IPS-NIHi11 (cell line): Measurements from ENCODE around the gene CYP27A1.
"Not testable (repeated sequence)": the region's sequence is repeated elsewhere in the genome, so short reads cannot be mapped to it uniquely, and the experiment has no call there.

Source experiments
- DNase-seq: peaks from one replicate; pipeline ENCODE4 v3.0.0; 2012; ENCODE audit warnings: mixed read lengths, low spot score

Gene CYP27A1

GRCh38 chr2:218781691-218782527, at the start of gene CYP27A1:
CYP27A1 (plus strand) TSS chr2:218782147; CDS start chr2:218782183, 36 bp downstream.
- peak; percentile 78 for DNase-seq

DNA sequence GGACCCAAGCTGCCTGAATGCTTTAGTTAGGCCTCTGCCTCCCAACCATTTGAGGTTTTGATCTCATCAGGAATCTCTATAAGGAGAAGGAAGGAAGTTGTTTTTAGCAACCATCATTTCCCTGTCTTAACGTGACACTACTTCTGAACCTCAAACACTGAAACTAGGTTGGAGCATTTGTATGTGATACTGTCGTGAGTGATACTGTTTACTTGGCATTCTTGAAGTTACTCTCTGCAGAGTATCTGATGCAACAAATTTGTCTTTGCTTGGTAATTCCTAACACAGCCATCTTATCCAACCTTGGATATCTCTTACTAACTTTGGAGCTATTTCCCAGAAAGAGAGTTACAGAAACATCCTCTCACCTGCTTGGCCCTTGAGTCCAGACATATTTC, 49.2 kb upstream of the CYP27A1 start:
- DNase-seq = no peak

GRCh38 chr2:218733171-218734021, 48.6 kb upstream of the CYP27A1 start:
- no peak for DNase-seq

- DNase-seq = no peak
Measured at GRCh38 chr2:218734190-218734975, 47.6 kb upstream of the CYP27A1 start.

- DNase-seq = no peak
Measured at GRCh38 chr2:218736531-218736930, 45.4 kb upstream of the CYP27A1 start.

- no peak for DNase-seq
Measured at GRCh38 chr2:218743068-218743467, 38.9 kb upstream of the CYP27A1 start.

DNA sequence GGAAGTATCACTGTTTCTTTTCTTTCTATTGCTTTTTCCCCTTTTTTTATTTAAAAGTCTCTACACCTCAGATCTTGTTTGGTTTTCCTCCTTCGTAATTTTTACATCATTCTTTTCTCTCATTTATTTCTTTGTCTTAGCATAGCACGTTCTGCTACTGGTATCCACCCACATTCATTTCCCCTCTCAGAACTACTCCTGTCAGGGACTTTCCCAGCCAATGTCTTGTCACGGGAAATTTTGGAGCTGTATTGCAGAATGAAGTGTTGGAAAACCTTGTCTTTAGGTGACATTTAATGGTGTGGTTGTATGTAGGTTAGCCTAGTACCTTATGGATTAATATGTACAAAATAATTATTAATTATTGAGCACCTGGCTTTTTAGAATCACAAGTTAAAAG, 37.3 kb upstream of the CYP27A1 start:
- no peak for DNase-seq

DNA sequence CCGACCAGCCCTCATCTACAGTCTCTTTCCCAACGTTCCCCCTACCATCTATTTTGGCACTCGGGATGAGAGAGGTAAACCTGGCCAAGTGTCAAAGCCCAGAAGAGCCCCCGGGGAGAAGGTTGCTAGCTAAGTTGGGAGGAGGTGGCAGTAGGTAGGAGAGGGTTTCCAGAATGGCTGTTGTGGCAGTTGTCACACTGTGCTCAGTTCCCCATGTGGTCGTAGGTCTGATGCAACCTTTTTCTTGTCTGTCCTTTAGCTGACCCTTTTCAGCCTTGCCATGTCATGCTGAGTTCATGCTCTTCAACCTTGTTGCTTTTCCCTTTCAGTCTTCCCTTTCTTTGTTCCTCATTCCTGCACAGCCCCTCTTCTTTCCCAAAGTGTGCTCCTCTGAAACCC, 36.8 kb upstream of the CYP27A1 start:
- no peak for DNase-seq

DNA sequence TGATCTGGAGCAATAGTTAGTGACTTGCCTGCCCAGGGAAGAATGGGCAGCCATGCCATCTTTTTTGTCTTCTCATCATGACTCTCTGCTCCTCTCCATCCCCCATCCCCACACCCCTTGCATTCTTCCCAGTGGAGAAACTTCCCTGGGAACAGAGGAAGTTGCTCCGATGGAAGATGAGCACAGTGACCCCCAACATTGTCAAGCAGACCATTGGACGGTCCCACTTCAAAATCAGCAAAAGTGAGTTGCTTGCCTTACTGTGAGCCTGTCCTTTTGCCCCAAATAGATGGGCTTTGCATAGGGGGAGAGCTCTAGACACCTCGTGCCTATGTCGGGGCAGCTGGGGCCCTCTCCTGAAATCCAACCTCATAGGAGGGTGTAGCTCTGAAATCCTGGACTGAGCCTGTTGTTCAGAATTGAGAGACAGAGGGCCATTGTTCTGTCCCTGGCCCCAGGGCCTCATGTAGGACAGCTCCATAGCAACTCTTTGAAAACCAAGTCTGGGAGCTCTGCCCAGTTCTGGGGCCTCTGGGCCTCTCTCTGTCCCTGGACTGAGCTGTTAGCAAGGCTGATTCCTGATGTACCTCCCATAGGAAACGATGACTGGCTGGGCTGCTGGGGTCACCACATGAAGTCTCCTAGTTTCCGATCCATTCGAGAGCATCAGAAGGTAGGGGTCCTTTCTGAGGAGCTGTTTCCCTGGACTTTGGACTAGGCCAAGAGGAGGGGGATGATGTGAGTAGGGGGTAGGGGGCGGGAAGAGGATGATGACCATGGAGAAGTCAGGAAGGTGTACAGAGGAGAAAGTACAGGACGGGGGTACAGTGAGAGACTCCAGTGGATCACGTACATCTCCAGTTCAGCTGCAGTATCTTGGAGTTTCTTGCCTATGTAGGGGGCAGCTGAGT, 36.1 kb upstream of the CYP27A1 start:
- no peak for DNase-seq

DNA sequence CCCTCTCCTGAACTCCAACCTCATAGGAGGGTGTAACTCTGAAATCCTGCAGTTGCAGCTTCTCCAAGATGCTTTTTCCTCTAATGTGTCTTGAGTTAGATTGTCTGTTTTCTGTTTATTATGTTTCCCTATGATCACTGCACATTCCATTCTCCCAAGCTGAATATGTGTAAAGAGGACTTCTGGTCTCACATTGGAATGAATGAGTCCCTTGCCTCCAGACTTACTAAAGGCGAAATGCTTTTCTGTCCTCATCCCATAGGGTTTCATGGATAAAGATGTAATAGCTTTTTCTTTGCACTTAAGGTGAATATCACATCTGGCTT, 35.5 kb upstream of the CYP27A1 start:
- DNase-seq = no peak

- DNase-seq = no peak
Measured at GRCh38 chr2:218746960-218747359, 35.0 kb upstream of the CYP27A1 start.

DNA sequence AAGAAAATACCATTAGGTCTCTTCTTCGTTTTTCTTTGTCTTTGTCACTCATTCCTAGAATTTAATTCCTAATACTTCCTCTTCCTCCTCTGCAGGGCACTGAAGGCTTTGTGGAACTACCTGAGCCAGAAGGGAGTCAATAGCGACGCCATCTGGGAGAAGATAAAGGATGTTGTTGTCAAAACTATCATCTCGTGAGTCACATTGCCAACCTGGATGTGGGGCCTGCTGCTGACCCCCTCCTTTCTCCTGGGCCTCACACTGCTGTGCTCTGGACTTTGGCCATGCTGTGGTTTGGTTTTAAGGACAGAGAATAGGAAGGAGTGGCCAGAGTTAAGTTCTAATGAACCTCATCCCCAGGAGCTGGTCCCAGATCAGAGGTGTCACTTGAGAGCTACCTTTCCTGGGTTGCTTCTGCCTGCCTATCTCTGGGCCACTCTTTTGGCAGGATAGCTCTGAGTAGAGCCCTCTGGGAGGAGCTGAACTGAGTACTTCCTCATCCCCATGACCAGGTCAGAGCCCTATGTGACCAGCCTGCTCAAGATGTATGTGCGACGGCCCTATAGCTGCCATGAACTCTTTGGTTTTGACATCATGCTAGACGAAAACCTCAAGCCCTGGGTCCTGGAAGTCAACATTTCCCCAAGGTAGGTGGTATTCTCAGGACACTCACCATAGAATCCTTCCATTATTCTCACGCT, 33.1 kb upstream of the CYP27A1 start:
- no peak for DNase-seq

- DNase-seq = no peak
Measured at GRCh38 chr2:218754201-218754600, 27.7 kb upstream of the CYP27A1 start.

GRCh38 chr2:218754781-218755180, 27.2 kb upstream of the CYP27A1 start:
- no peak for DNase-seq

DNA sequence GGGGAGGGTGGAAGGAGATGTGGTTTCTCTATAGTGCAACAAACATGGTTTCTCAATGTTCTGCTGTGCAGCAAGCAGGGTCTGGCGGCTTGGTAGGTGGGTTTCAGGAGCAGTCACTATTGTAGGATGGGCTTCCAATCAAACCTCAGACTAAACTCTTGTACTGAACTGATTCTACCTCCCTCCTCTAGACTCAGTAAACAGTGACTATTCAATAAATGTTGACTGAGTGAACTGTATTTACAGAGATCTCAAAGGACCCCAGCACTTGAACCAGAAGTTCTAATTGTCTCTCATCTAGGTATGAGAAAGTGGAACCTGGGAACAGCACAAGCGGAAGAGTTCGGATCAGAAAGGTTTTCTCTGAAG, 26.8 kb upstream of the CYP27A1 start:
- no peak for DNase-seq

DNA sequence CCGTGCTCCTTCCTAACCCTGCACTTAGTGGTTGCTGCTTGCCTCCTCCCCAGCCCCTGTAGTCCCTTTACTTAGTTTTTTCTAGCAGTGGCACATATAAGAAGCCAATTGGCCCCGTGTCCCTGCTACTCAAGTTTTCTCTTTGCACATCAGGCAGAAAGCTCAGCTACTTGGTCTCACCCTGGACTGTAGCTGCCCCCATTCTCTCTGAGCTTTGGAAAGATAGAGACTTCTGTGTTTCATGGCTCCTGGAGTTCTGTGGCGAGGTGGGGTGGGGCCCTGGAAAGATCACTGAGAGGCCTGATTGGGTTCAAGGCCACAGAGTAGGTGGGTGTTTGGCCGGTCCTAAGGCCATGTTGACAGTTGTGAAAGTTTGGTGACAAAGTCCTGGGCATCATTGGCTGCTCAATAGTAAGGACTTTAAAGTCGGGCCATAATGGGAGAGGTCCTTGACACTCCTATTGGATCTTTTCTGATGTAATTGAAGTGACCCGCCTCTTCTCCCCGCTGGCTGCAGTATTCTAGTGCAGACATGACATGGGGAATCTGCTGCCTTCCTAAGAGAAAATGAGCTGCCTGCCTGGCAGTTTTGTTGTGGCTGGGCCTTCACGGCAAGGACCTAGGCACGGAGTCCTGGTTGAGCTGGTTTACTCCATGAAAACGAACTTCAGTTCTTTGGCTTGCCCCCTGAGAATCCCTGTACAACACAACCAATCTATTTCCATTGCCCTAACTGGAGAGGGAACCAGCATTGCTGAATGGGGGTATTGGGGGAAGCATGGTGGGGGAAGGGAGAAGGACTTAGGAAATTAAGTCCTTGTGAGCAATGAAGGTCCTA, 26.2 kb upstream of the CYP27A1 start:
- DNase-seq = no peak

GRCh38 chr2:218756599-218757377, 25.2 kb upstream of the CYP27A1 start:
- no peak for DNase-seq

DNA sequence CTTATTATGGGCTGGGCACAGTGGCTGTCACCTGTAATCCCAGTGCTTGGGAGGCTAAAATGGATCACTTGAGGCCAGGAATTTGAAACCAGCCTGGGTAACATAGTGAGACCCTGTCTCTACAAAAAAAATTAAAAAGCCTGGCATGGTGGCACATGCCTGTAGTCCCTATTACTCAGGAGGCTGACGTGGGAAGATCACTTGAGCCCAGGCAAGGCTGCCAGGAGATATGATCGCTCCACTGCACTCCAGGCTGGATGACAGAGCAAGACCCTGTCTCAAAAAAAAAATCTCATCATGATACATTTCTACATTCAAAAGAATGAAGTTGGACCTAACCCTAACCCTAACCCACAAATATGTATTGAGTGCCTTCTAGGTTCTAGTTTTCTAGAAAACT, 20.2 kb upstream of the CYP27A1 start:
- DNase-seq = no peak

GRCh38 chr2:218772759-218773158, 9.2 kb upstream of the CYP27A1 start:
- DNase-seq = not testable (repeated sequence)
